A673 (cell line): ENCODE data around the gene TAF1C. TPM values are rescaled to one million over a fixed set of nuclear protein-coding genes. Genes with fewer than 3 reads are reported as not detected.

Experiments
- BruUV-seq: library from RNA; stranded (reverse); fragments of 400-500 nt; replicated peaks from 2 replicates; lab custom pipeline; 2021; lab: Mats Ljungman, UMichigan
- CTCF ChIA-PET: fragments of 300-600 bp; sonication (Branson Sonifier 250); formaldehyde crosslinking; loops from one replicate; lab custom pipeline; 2022; ENCODE audit warnings: antibody characterized with exemption; lab: Charles Lee
- POLR2A ChIA-PET: fragments of 300-600 bp; sonication (Branson Sonifier 250); formaldehyde crosslinking; loops from one replicate; lab custom pipeline; 2022; ENCODE audit warnings: antibody characterized with exemption; ENCODE audit not compliant: low non-redundant PET; lab: Charles Lee
- DNase-seq: peaks from one replicate; pipeline ENCODE4 v3.0.0-alpha.2; 2015; ENCODE audit warnings: low spot score
- H3K27ac ChIP-seq: fragments of 200-600 bp; sonication (generic); 2 replicates; pipeline ENCODE4 v1.5.1; 2016; ENCODE audit warnings: mixed run types, low read depth, mild to moderate bottlenecking, mixed read lengths, antibody characterized with exemption, low read length; ENCODE audit not compliant: poor library complexity, severe bottlenecking
- H3K27me3 ChIP-seq: fragments of 200-600 bp; sonication (generic); replicated peaks from 2 replicates; pipeline ENCODE4 v1.6.1; 2017; ENCODE audit warnings: mixed run types, low read depth, mild to moderate bottlenecking, mixed read lengths, antibody characterized with exemption, low read length; ENCODE audit not compliant: insufficient read depth, poor library complexity
- H3K36me3 ChIP-seq: fragments of 200-600 bp; sonication (generic); 2 replicates; pipeline ENCODE4 v1.6.1; 2016; ENCODE audit warnings: mixed run types, mild to moderate bottlenecking, mixed read lengths, antibody characterized with exemption, low read length; ENCODE audit not compliant: insufficient read depth, poor library complexity, severe bottlenecking
- H3K4me1 ChIP-seq: fragments of 200-600 bp; sonication (generic); 2 replicates; pipeline ENCODE4 v1.6.1; 2017; ENCODE audit warnings: mixed run types, mild to moderate bottlenecking, mixed read lengths, antibody characterized with exemption, low read length; ENCODE audit not compliant: insufficient read depth, poor library complexity, severe bottlenecking
- H3K4me3 ChIP-seq: fragments of 200-600 bp; sonication (generic); 2 replicates; pipeline ENCODE4 v1.5.1; 2016; ENCODE audit warnings: low read depth, mixed run types, mild to moderate bottlenecking, mixed read lengths, low read length; ENCODE audit not compliant: poor library complexity, severe bottlenecking
- H3K9me3 ChIP-seq: fragments of 200-600 bp; sonication (generic); 2 replicates; pipeline ENCODE4 v1.6.1; 2016; ENCODE audit warnings: mixed run types, low read depth, mild to moderate bottlenecking, mixed read lengths, antibody characterized with exemption, low read length; ENCODE audit not compliant: poor library complexity, severe bottlenecking
- EZH2 ChIP-seq: fragments of 200-600 bp; sonication (generic); IDR thresholded peaks from 2 replicates; pipeline ENCODE4 v1.6.1; 2017; ENCODE audit warnings: borderline replicate concordance, low read depth, mild to moderate bottlenecking, mixed read lengths, antibody characterized with exemption, low read length; ENCODE audit not compliant: poor library complexity, severe bottlenecking
- intact Hi-C: fragments of 100-400 bp; cut with micrococcal nuclease; formaldehyde crosslinking; loops from one replicate; pipeline ENCODE4 v1.10.0; 2022; ENCODE audit not compliant: unreplicated experiment
- total RNA-seq: library from RNA; stranded (reverse); gene quantifications from 2 replicates; pipeline ENCODE4 v1.2.3, GENCODE V29; 2021
- TF ChIP-seq, protein P1 (sequence below): fragments of 300-800, 200-600 bp; sonication (generic); conservative IDR thresholded peaks from 2 replicates; pipeline ENCODE4 v1.5.1; 2017; ENCODE audit warnings: low read depth, mild to moderate bottlenecking, antibody characterized with exemption, low read length, moderate library complexity, mixed read lengths

The TAF1C gene
- total RNA-seq, 1 experiment from 2014 or later: 58.4 TPM

DNA sequence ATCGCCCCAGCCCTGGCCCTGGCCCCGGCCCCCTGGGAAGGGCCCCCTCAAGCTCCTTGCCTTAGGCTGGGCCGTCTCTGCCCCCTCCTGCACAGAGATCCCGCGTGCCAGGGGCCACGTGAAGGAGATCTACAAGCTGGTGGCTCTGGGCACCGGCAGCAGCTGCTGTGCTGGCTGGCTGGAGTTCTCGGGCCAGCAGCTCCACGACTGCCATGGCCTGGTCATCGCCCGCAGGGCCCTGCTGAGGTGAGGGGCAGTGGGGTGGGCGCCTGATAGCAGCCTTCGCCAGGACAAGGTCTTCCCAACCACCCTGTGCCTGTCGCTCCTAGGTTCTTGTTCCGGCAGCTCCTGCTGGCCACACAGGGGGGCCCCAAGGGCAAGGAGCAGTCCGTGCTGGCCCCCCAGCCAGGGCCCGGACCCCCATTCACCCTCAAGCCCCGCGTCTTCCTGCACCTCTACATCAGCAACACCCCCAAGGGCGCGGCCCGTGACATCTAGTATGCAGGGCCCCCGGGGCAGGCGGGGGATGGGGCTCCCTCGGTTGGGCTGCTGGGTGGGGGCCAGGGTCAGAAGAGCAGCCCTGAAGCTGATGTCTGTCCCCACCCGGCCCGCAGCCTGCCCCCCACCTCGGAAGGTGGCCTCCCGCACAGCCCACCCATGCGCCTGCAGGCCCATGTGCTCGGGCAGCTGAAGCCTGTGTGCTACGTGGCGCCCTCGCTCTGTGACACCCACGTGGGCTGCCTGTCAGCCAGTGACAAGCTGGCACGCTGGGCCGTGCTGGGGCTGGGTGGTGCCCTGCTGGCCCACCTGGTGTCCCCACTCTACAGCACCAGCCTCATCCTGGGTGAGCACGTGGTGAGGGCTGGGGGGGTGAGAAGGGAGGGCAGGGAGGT is 8.6 kb upstream of the TAF1C start:
- Histone ChIP-seq H3K4me3 (no peak overlapping the region), H3K27me3 (no peaks in the 10 kb centered on the region), H3K9me3 (no peaks in the 10 kb centered on the region), H3K4me1 (no peaks in the 10 kb centered on the region), H3K27ac (no peak overlapping the region), H3K36me3 (no peaks in the 10 kb centered on the region)
- TF ChIP-seq, protein P1, sequence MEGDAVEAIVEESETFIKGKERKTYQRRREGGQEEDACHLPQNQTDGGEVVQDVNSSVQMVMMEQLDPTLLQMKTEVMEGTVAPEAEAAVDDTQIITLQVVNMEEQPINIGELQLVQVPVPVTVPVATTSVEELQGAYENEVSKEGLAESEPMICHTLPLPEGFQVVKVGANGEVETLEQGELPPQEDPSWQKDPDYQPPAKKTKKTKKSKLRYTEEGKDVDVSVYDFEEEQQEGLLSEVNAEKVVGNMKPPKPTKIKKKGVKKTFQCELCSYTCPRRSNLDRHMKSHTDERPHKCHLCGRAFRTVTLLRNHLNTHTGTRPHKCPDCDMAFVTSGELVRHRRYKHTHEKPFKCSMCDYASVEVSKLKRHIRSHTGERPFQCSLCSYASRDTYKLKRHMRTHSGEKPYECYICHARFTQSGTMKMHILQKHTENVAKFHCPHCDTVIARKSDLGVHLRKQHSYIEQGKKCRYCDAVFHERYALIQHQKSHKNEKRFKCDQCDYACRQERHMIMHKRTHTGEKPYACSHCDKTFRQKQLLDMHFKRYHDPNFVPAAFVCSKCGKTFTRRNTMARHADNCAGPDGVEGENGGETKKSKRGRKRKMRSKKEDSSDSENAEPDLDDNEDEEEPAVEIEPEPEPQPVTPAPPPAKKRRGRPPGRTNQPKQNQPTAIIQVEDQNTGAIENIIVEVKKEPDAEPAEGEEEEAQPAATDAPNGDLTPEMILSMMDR: no peak
- TF ChIP-seq EZH2: no peak
- CTCF ChIA-PET: interaction anchor here (1.2 kb wide), 1 partner anchor 8 kb away, joined by 3 read pairs; the partner anchor contains the start of gene TAF1C
- BruUV-seq: no TSS peak
- POLR2A ChIA-PET: no interaction called here
- DNase-seq: no peak
- intact Hi-C loops: no loop called here

DNA sequence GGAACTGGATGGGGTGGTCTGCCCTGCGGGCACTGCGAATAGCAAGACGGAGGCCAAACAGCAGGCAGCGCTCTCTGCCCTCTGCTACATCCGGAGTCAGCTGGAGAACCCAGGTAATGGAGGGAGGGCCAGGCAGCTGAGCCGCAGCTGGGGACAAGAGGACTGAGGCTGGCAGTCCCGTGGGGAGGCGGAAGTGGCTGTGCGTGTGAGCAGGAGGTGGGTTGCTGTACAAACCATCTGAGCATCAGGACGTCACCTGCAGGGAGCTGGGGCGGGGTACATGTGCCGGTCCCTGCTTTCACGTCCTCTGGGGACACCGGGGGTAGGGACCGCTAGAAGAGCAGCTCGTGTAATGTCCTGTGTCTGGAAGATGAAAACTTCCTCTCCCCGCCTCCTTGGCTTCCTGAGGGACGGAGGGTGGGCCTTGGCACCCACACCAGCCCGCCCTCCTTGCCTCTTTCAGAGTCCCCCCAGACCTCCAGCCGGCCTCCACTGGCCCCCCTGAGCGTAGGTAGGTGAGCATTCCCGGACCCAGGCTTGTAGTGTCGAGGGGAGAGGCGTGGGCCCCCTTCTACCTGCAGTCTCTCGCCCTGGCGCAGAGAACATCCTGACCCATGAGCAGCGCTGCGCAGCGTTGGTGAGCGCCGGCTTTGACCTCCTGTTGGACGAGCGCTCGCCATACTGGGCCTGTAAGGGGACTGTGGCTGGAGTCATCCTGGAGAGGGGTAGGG is 7.8 kb upstream of the TAF1C start:
- ChIA-PET CTCF (no interaction called here), POLR2A (no interaction called here)
- no peak for DNase-seq
- TF ChIP-seq EZH2: no peak
- TF ChIP-seq, protein P1: no peak
- Histone ChIP-seq H3K27me3 (no peaks in the 10 kb centered on the region), H3K27ac (no peak overlapping the region), H3K36me3 (no peaks in the 10 kb centered on the region), H3K4me3 (no peak overlapping the region), H3K4me1 (no peaks in the 10 kb centered on the region), H3K9me3 (no peaks in the 10 kb centered on the region)
- intact Hi-C loops: no loop called here
- no TSS peak for BruUV-seq

DNA sequence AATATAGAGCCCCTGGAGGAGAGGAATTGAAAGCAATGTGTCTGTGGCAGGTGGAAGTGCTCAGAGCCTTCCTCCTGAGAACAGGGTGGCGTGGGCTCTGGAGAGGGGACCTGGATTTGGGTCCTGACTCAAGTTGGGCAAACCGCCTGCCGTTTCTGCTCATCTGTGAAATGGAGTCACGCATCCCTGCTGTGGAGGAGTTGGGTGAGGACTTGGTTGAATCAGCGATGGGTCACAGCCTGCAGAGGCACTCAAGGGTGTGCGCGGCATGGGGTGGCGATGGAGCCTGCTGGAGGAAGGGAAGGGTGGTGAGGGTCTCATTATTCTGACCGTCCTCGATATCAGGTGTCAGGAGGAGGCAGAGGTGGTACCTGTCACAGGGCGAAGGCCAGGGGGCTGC is 7.2 kb upstream of the TAF1C start:
- Histone ChIP-seq H3K36me3 (no peaks in the 10 kb centered on the region), H3K27me3 (no peaks in the 10 kb centered on the region), H3K27ac (no peak overlapping the region), H3K4me1 (no peaks in the 10 kb centered on the region), H3K4me3 (no peak overlapping the region), H3K9me3 (no peaks in the 10 kb centered on the region)
- ChIA-PET POLR2A (no interaction called here), CTCF (no interaction called here)
- BruUV-seq: no TSS peak
- no peak for DNase-seq
- TF ChIP-seq, protein P1: no peak
- no peak for TF ChIP-seq EZH2
- intact Hi-C loops: no loop called here
